ENCODE results near the gene ARL4C.

GRCh38 chr2:234451242-234451641, 45.6 kb downstream of the ARL4C start:
- TF ChIP-seq CTCF (IDR thresholded peaks at IDR 0.05; ENCODE audit: poor library complexity) (no peak), EZH2phosphoT487 (IDR thresholded peaks at IDR 0.05; ENCODE audit: low read depth, severe bottlenecking, unreplicated experiment) (no peak), EZH2 (IDR thresholded peaks at IDR 0.05; ENCODE audit: borderline replicate concordance) (no peak)

All from hepatocyte (in vitro differentiated cells).